HepG2 (cell line): Measurements from ENCODE around the gene ALG8.

Experiments used
- CBX5 ChIP-seq: sonication (generic); formaldehyde crosslinking; IDR thresholded peaks from 2 replicates; pipeline ENCODE4 v1.4.0; 2020; ENCODE audit warnings: missing genetic modification reagents, borderline replicate concordance
- CTCF ChIP-seq: sonication (generic); formaldehyde crosslinking; IDR thresholded peaks from 2 replicates; pipeline ENCODE4 v1.5.0; 2020; ENCODE audit warnings: mild to moderate bottlenecking, missing genetic modification reagents, moderate library complexity
- SP5 ChIP-seq: IDR thresholded peaks from 2 replicates; pipeline ENCODE4 v1.6.1; 2016; ENCODE audit warnings: low read depth, borderline replicate concordance
- YY1 ChIP-seq: IDR thresholded peaks from 2 replicates; pipeline ENCODE4 v1.6.1; 2011; ENCODE audit warnings: low read length, low read depth, moderate library complexity, mild to moderate bottlenecking; ENCODE audit not compliant: insufficient read depth, insufficient replicate concordance
- ZNF280B ChIP-seq: sonication (generic); formaldehyde crosslinking; IDR thresholded peaks from 2 replicates; pipeline ENCODE4 v1.5.0; 2020; ENCODE audit warnings: missing genetic modification reagents, mild to moderate bottlenecking, borderline replicate concordance
- TF ChIP-seq, protein P1 (sequence below), 2 experiments: sonication (generic) in 1 of 2; formaldehyde crosslinking in 1 of 2; IDR thresholded peaks; 2 replicates each; pipeline versions ENCODE4 v1.4.0 to v1.6.1; 2016 to 2020; ENCODE audit warnings: borderline replicate concordance in 1 of 2, low read depth in 1 of 2, mild to moderate bottlenecking in 1 of 2, missing genetic modification reagents in 1 of 2
- TF ChIP-seq, protein P2 (sequence below): sonication (generic); formaldehyde crosslinking; IDR thresholded peaks from 2 replicates; pipeline ENCODE4 v1.4.0; 2020; ENCODE audit warnings: mild to moderate bottlenecking, missing genetic modification reagents
- TF ChIP-seq, protein P3 (sequence below): sonication (generic); formaldehyde crosslinking; IDR thresholded peaks from 2 replicates; pipeline ENCODE4 v1.4.0; 2020; ENCODE audit warnings: missing genetic modification reagents

DNA sequence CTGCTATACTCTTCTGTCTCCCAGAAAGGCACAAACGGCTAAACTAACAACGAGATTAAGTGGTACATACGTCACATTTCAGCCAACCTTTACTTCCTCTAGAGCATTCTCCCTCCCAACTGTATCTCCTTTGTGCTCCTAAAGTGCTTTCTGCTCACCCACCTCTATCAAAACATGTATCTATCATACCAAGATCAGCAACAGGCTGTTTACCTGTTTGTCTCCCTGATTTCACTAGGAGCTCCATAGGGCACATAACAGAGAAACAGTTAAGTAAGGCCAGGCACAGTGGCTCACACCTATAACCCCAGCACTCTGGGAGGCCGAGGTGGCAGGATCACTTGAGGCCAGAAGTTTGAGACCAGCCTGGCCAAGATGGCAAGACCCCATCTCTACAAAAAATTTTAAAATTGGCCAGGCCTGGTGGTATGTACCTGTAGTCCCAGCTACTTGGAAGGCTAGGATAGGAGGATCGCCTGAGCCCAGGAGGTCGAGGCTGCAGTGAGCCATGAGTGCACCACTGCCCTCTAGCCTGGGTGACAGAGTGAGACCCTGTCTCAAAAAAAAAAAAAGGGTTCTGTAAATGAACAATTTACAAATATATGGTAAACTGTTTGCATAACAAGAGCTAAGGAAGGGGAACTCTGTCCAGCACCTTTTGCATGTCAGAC is 62.6 kb downstream of the ALG8 start:
- TF ChIP-seq, protein P1, sequence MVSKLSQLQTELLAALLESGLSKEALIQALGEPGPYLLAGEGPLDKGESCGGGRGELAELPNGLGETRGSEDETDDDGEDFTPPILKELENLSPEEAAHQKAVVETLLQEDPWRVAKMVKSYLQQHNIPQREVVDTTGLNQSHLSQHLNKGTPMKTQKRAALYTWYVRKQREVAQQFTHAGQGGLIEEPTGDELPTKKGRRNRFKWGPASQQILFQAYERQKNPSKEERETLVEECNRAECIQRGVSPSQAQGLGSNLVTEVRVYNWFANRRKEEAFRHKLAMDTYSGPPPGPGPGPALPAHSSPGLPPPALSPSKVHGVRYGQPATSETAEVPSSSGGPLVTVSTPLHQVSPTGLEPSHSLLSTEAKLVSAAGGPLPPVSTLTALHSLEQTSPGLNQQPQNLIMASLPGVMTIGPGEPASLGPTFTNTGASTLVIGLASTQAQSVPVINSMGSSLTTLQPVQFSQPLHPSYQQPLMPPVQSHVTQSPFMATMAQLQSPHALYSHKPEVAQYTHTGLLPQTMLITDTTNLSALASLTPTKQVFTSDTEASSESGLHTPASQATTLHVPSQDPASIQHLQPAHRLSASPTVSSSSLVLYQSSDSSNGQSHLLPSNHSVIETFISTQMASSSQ (IDR thresholded peaks at IDR 0.05; ENCODE audit: low read depth), result no peak
- TF ChIP-seq, protein P1 (CRISPR knock-in tag; IDR thresholded peaks at IDR 0.05; ENCODE audit: borderline replicate concordance), result no peak
- TF ChIP-seq, protein P2, sequence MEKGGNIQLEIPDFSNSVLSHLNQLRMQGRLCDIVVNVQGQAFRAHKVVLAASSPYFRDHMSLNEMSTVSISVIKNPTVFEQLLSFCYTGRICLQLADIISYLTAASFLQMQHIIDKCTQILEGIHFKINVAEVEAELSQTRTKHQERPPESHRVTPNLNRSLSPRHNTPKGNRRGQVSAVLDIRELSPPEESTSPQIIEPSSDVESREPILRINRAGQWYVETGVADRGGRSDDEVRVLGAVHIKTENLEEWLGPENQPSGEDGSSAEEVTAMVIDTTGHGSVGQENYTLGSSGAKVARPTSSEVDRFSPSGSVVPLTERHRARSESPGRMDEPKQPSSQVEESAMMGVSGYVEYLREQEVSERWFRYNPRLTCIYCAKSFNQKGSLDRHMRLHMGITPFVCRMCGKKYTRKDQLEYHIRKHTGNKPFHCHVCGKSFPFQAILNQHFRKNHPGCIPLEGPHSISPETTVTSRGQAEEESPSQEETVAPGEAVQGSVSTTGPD (CRISPR knock-in tag), result no peak
- TF ChIP-seq, protein P3, sequence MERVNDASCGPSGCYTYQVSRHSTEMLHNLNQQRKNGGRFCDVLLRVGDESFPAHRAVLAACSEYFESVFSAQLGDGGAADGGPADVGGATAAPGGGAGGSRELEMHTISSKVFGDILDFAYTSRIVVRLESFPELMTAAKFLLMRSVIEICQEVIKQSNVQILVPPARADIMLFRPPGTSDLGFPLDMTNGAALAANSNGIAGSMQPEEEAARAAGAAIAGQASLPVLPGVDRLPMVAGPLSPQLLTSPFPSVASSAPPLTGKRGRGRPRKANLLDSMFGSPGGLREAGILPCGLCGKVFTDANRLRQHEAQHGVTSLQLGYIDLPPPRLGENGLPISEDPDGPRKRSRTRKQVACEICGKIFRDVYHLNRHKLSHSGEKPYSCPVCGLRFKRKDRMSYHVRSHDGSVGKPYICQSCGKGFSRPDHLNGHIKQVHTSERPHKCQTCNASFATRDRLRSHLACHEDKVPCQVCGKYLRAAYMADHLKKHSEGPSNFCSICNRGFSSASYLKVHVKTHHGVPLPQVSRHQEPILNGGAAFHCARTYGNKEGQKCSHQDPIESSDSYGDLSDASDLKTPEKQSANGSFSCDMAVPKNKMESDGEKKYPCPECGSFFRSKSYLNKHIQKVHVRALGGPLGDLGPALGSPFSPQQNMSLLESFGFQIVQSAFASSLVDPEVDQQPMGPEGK (CRISPR knock-in tag), result no peak
- TF ChIP-seq ZNF280B (CRISPR knock-in tag) (no peak), CTCF (peak; percentile 24; the same call in 1 of the 2 replicates), YY1 (no peak), SP5 (CRISPR knock-in tag) (no peak), CBX5 (CRISPR knock-in tag) (no peak)
